HG03442 (cell line): ENCODE data around the gene PCDHA13.
"Not testable (repeated sequence)": the region's sequence is repeated elsewhere in the genome, so short reads cannot be mapped to it uniquely, and the experiment has no call there.

Source experiments
- ATAC-seq: cut with Tn5 transposase; IDR thresholded peaks from one replicate; pipeline ENCODE4 v1.9.1; 2021; ENCODE audit warnings: mild to moderate bottlenecking, moderate library complexity; ENCODE audit not compliant: unreplicated experiment

PCDHA13 gene

GRCh38 chr5:140881889-140882590 is at the start of gene PCDHA13:
PCDHA13 (plus strand) TSS chr5:140882124; CDS start chr5:140882269, 145 bp downstream.
- ATAC-seq = no peak

GRCh38 chr5:140833993-140834392 is 47.9 kb upstream of the PCDHA13 start, which contains the start of gene PCDHA7:
PCDHA7 (plus strand) TSS chr5:140834269; CDS start chr5:140834384, 115 bp downstream.
- no peak for ATAC-seq

GRCh38 chr5:140834439-140835008 is 47.4 kb upstream of the PCDHA13 start:
- ATAC-seq = not testable (repeated sequence)

GRCh38 chr5:140835622-140836510 is 46.1 kb upstream of the PCDHA13 start:
- no peak for ATAC-seq

GRCh38 chr5:140840978-140841962 is 40.7 kb upstream of the PCDHA13 start, which contains the start of gene PCDHA8:
PCDHA8 (plus strand) TSS chr5:140841187; CDS start chr5:140841322, 135 bp downstream.
- ATAC-seq = no peak

GRCh38 chr5:140842798-140843733 is 38.9 kb upstream of the PCDHA13 start:
- ATAC-seq = no peak

- not testable (repeated sequence) for ATAC-seq
These were observed 33.5 kb upstream of the PCDHA13 start, which contains the start of gene PCDHA9 for GRCh38 chr5:140848139-140849102. PCDHA9 (plus strand) TSS chr5:140848382; CDS start chr5:140848496, 114 bp downstream.

GRCh38 chr5:140849831-140850634 is 31.9 kb upstream of the PCDHA13 start:
- not testable (repeated sequence) for ATAC-seq

GRCh38 chr5:140855772-140856674 is 25.9 kb upstream of the PCDHA13 start, which contains the start of gene PCDHA10:
PCDHA10 (plus strand) TSS chr5:140855897; CDS start chr5:140856049, 152 bp downstream.
- ATAC-seq = no peak

GRCh38 chr5:140857177-140857986 is 24.5 kb upstream of the PCDHA13 start:
- ATAC-seq = no peak

- no peak for ATAC-seq
These were observed 24.0 kb upstream of the PCDHA13 start for GRCh38 chr5:140857987-140858240.

- ATAC-seq = no peak
These were observed 19.3 kb upstream of the PCDHA13 start for GRCh38 chr5:140862441-140863295.

- no peak for ATAC-seq
These were observed 13.0 kb upstream of the PCDHA13 start, which contains the start of gene PCDHA11 for GRCh38 chr5:140868721-140869554. PCDHA11 (plus strand) TSS chr5:140868957; CDS start chr5:140869104, 147 bp downstream.
